ENCODE results near the gene PKHD1.

The PKHD1 gene

DNA sequence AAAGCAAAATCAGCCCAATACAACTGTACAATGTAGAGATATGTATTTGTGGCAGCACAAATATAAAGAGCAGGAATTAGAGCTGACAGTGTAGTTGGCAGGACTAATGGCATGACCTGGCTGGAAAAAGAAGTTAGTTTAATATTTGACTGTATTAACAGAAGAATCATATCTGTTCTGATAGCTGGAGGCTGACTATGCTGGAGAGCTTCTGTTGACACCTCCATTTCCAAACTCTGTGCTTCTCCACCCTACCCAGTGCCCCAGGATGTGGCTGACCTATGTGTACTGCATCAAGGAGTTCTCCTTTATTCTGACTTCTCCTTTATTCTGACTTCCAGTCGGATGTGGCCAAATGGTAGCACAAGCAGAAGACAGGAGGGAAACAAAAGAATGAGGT, 299.3 kb downstream of the PKHD1 start:
- Histone ChIP-seq H3K4me1 (ENCODE audit: control insufficient read depth, insufficient read depth, low read length) (no peaks in the 10 kb centered on the region), H3K9ac (ENCODE audit: low read length) (no peak overlapping the region), H3K4me3 (ENCODE audit: low read length) (no peak overlapping the region), H3K36me3 (ENCODE audit: control insufficient read depth, insufficient read depth, low read length, severe bottlenecking) (no peaks in the 10 kb centered on the region), H3K27me3 (replicated peaks; ENCODE audit: control insufficient read depth, insufficient read depth, low read length) (no peaks in the 10 kb centered on the region), H3K9me3 (ENCODE audit: control insufficient read depth, low read length) (no peaks in the 10 kb centered on the region)
- DNase-seq (ENCODE audit: low read depth) = no peak

DNA sequence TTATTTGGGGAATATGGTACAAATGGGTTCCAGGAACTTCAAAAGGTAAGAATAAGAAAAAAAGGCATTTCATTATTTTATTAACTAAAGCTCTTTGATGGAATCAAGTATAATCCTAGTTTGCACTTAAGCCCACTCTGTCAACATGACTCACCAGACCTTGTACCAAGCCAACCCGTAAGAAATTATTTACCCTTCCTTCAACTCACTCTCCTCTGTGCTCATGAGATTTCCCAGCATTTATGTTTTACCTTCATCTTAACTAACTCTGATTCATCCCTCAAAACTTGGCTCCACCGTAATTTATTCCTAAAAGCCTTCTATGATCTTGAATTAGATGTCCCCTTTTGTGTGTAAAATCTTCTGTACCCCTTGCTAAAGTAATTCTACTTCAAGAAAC, 308.7 kb downstream of the PKHD1 start:
- H3K36me3 ChIP-seq (ENCODE audit: control insufficient read depth, insufficient read depth, low read length, severe bottlenecking) = no peaks in the 10 kb centered on the region
- H3K27me3 ChIP-seq (replicated peaks; ENCODE audit: control insufficient read depth, insufficient read depth, low read length) = no peaks in the 10 kb centered on the region
- no peak overlapping the region for H3K4me3 ChIP-seq (ENCODE audit: low read length)
- H3K9me3 ChIP-seq (ENCODE audit: control insufficient read depth, low read length) = no peaks in the 10 kb centered on the region
- DNase-seq (ENCODE audit: low read depth) = no peak
- H3K4me1 ChIP-seq (ENCODE audit: control insufficient read depth, insufficient read depth, low read length) = no peaks in the 10 kb centered on the region
- no peak overlapping the region for H3K9ac ChIP-seq (ENCODE audit: low read length)

DNA sequence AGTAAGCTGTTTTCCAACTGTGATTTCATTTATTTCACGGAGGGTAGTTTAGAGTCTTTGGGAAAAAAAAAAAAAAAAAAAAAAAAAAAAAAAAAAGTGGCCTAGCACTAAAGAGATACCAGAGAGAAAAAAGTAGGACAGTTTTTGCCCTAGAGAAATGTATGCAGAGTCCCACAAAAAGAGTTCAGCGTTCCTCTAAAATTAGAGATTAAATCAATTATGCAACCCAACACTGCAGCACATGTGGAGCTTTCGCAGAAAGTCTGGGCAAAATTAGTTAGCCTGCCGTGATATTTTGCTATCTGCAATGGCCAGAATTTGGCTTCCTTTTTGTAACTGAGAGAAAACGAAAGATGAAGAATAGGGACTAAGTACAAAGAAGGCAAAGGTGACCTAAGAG, 309.8 kb downstream of the PKHD1 start:
- no peaks in the 10 kb centered on the region for H3K9me3 ChIP-seq (ENCODE audit: control insufficient read depth, low read length)
- H3K27me3 ChIP-seq (replicated peaks; ENCODE audit: control insufficient read depth, insufficient read depth, low read length) = no peaks in the 10 kb centered on the region
- H3K4me1 ChIP-seq (ENCODE audit: control insufficient read depth, insufficient read depth, low read length) = no peaks in the 10 kb centered on the region
- H3K36me3 ChIP-seq (ENCODE audit: control insufficient read depth, insufficient read depth, low read length, severe bottlenecking) = no peaks in the 10 kb centered on the region
- H3K9ac ChIP-seq (ENCODE audit: low read length) = no peak overlapping the region
- no peak for DNase-seq (ENCODE audit: low read depth)
- H3K4me3 ChIP-seq (ENCODE audit: low read length) = no peak overlapping the region

DNA sequence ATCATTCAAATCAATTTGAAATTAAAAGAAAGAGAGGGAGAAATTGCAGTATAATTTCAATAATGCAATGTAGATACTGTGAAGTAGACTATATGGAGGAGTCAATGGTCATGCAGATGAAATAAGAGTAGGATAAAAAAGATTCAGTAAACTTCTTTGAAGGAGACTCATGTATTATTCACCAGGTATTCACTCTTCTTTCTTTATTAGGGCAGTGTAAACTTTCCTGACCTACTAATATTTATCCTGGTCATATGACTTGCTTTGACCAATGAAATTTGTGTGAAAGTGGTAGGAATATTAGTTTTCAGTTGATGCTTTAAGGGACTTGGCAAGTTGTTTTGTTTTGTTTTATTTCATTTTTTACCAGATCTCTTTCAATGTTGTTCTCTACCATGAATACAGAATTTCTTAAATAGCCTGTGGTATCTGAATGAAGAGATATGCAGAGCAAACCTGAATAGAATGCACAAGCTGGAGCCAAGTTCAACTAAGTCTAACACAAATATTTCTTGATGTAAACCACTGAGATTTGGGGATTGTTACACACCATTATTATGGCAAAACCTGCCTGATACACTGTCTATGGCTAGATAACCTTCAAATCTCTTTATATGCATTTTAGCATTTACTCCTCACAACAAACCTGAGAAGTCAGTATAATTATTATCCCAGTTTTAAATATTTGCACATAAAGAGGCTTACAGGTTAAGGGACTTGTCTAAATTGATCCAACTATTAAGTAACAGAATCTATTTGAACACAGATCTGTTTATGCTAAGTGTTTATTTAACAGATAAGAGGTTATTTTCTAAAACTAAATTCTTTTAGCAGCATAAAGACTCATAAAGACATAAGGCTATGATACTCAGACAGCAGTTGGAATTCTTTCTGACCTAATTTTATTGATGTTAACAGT, 311.2 kb downstream of the PKHD1 start:
- Histone ChIP-seq H3K4me1 (ENCODE audit: control insufficient read depth, insufficient read depth, low read length) (no peaks in the 10 kb centered on the region), H3K36me3 (ENCODE audit: control insufficient read depth, insufficient read depth, low read length, severe bottlenecking) (no peaks in the 10 kb centered on the region), H3K9ac (ENCODE audit: low read length) (no peak overlapping the region), H3K27me3 (replicated peaks; ENCODE audit: control insufficient read depth, insufficient read depth, low read length) (no peaks in the 10 kb centered on the region), H3K9me3 (ENCODE audit: control insufficient read depth, low read length) (no peaks in the 10 kb centered on the region), H3K4me3 (ENCODE audit: low read length) (no peak overlapping the region)
- DNase-seq (ENCODE audit: low read depth) = no peak

DNA sequence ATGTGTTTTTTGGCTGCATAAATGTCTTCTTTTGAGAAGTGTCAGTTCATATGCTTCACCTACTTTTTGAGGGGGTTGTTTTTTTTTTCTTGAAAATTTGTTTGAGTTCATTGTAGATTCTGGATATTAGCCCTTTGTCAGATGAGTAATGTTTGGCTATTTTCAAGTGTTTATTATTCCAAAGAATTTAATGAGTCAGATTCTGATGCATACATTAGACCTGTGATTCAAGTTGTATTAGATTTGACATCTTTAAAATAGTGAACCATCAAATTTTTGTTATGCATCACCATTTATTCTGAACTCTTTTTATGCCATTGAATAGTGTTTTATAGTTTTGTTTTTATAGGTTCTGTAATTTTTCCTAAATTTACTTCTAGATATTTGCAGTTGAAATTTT, 319.3 kb downstream of the PKHD1 start:
- no peak for DNase-seq (ENCODE audit: low read depth)

DNA sequence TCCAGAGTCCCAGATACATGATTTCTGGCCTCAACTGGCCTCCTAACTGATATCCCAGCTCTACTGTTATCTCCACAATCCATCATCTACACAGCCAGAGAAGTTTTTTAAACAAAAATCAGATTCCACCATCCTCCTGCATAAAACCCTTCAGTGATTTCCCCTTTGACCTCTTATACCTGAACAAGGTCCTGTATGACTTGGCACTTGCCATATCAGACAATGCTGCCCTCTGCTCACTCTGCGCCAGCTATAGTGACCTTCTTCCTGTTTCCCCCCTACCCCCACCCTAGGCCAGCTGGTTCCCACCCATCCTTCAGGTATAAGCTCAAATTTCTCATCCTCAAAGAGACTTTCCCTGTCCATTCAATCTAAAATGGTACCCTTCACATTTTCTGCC, 322.2 kb downstream of the PKHD1 start:
- Histone ChIP-seq H3K9ac (ENCODE audit: low read length) (no peak overlapping the region), H3K9me3 (ENCODE audit: control insufficient read depth, low read length) (peaks cover 5% of the 10 kb centered on the region), H3K27me3 (replicated peaks; ENCODE audit: control insufficient read depth, insufficient read depth, low read length) (no peaks in the 10 kb centered on the region), H3K4me1 (ENCODE audit: control insufficient read depth, insufficient read depth, low read length) (no peaks in the 10 kb centered on the region), H3K36me3 (ENCODE audit: control insufficient read depth, insufficient read depth, low read length, severe bottlenecking) (no peaks in the 10 kb centered on the region), H3K4me3 (ENCODE audit: low read length) (no peak overlapping the region)
- no peak for DNase-seq (ENCODE audit: low read depth)

More for the DNA sequence above, 319.3 kb downstream of the PKHD1 start:
- H3K27me3 ChIP-seq (replicated peaks; ENCODE audit: control insufficient read depth, insufficient read depth, low read length) = no peaks in the 10 kb centered on the region
- no peak overlapping the region for H3K9ac ChIP-seq (ENCODE audit: low read length)
- no peaks in the 10 kb centered on the region for H3K36me3 ChIP-seq (ENCODE audit: control insufficient read depth, insufficient read depth, low read length, severe bottlenecking)
- H3K4me1 ChIP-seq (ENCODE audit: control insufficient read depth, insufficient read depth, low read length) = no peaks in the 10 kb centered on the region
- H3K9me3 ChIP-seq (ENCODE audit: control insufficient read depth, low read length) = peaks cover 5% of the 10 kb centered on the region
- H3K4me3 ChIP-seq (ENCODE audit: low read length) = no peak overlapping the region

DNA sequence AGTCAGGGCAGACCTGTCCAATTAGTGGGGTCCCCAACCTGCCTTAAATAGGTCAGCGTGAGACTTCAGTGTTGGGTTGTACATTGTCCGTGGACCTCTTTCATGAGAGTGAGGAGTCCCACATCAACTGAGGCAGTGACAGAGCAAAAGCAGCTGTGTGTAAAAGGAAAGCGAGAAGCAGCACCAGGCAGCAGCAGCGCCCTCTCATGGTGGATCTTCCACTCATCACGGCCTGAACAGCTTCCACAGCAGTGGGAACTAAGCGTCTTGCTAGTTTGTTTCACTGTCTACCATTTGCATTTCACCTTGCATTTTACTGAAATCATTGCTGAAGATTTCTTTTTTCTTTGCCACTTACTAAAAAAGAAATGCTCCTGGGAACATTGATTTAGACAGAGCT, 333.8 kb downstream of the PKHD1 start:
- H3K4me3 ChIP-seq (ENCODE audit: low read length) = no peak overlapping the region
- no peak for DNase-seq (ENCODE audit: low read depth)
- H3K27me3 ChIP-seq (replicated peaks; ENCODE audit: control insufficient read depth, insufficient read depth, low read length) = no peaks in the 10 kb centered on the region
- no peaks in the 10 kb centered on the region for H3K9me3 ChIP-seq (ENCODE audit: control insufficient read depth, low read length)
- no peak overlapping the region for H3K9ac ChIP-seq (ENCODE audit: low read length)
- H3K4me1 ChIP-seq (ENCODE audit: control insufficient read depth, insufficient read depth, low read length) = no peaks in the 10 kb centered on the region
- no peaks in the 10 kb centered on the region for H3K36me3 ChIP-seq (ENCODE audit: control insufficient read depth, insufficient read depth, low read length, severe bottlenecking)

DNA sequence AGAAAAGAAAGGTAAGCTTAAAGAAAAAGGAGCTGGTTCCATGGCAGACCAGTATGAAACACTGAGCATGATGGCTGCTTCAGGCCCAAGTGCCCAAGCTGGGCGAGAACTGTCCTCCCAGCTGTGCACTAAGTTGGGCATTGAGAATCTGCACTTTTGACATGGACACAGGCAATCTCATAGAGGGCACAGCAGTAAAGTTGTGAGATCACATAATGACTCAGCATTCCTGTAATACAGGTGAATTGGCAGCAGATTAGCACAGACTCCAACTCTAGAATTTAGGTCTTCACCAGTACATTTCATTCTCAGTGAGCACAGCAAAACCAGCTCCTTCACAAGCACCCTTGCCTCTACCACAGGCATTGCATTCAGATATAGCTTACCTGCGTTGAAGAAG, 343.4 kb downstream of the PKHD1 start:
- no peak overlapping the region for H3K4me3 ChIP-seq (ENCODE audit: low read length)
- DNase-seq (ENCODE audit: low read depth) = no peak
- H3K9ac ChIP-seq (ENCODE audit: low read length) = no peak overlapping the region
- H3K4me1 ChIP-seq (ENCODE audit: control insufficient read depth, insufficient read depth, low read length) = no peaks in the 10 kb centered on the region
- H3K9me3 ChIP-seq (ENCODE audit: control insufficient read depth, low read length) = no peaks in the 10 kb centered on the region
- no peaks in the 10 kb centered on the region for H3K36me3 ChIP-seq (ENCODE audit: control insufficient read depth, insufficient read depth, low read length, severe bottlenecking)
- H3K27me3 ChIP-seq (replicated peaks; ENCODE audit: control insufficient read depth, insufficient read depth, low read length) = peaks cover 5% of the 10 kb centered on the region

DNA sequence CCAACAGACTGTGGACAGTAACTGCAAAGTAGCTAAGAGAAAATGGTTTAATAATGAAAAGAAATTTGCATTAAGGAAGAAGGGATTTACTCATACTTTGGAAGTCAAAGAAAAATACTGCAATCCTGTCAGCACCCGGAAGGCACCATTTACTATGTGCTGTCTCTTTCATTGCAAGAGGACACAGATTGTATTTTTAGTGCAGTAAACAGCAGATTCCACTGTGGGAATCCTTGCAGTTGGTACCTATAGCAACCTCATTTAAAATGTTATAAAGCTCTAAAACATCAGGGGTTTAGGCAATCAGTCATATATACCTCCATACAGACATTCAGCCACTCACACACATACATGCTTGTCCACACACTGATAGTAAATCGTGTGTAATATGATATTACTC, 346.8 kb downstream of the PKHD1 start:
- Histone ChIP-seq H3K36me3 (ENCODE audit: control insufficient read depth, insufficient read depth, low read length, severe bottlenecking) (no peaks in the 10 kb centered on the region), H3K4me1 (ENCODE audit: control insufficient read depth, insufficient read depth, low read length) (no peaks in the 10 kb centered on the region), H3K27me3 (replicated peaks; ENCODE audit: control insufficient read depth, insufficient read depth, low read length) (peaks cover 5% of the 10 kb centered on the region), H3K9ac (ENCODE audit: low read length) (no peak overlapping the region), H3K9me3 (ENCODE audit: control insufficient read depth, low read length) (no peaks in the 10 kb centered on the region), H3K4me3 (ENCODE audit: low read length) (no peak overlapping the region)
- DNase-seq (ENCODE audit: low read depth) = no peak

DNA sequence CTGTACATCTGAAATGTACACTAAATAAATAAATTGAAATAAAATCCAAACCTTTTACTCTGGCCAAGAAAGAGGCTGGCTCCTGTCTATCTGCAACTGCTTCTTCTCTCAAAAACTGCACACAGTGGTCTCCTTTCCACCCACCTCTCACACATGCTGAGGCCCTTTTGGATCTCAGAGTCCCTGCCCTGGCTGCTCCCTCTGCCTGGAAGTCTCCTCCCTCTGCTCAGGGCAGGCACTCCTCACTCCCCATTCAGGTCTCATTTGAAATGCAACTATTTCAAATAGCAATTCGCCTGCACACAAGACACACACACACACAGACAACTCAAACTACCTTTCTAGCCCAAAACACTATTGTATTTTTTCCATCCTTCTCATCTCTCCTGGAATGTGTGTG, 348.8 kb downstream of the PKHD1 start:
- DNase-seq (ENCODE audit: low read depth) = no peak

DNA sequence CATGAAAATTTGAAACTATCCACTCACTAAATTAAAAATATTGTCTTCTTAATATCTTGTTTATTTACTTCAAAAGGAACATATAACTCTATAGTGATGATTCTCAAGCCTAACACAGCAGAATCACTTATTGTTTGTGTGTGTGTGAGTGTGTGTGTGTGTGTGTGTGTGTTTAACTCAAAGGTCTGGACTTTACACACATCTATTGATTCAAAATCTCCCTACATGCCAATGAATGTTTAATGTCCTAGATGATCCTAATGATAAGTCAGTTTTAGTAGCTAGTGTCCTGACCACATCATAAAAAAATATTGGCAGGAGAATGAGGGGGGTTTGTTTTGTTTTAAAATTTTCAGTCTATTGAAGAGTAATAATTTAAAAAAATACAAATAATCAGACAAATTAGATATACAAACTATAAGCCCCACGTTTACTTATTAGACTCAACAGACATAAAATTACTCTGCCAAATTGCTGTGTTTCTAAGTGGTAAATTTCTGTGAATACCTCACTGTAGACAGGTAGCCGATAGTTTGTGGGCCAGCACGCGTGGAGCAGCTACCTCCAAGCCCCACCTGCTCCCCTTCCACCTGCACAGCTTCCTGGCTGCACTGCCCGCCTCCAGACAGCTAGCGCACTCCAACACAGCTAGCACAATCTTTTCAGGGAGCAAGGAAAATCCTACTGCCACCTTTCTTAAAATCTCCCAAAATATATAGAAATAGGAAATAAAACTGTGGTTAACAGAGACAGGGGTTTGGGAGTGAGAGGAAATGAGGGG, 349.6 kb downstream of the PKHD1 start:
- no peaks in the 10 kb centered on the region for H3K4me1 ChIP-seq (ENCODE audit: control insufficient read depth, insufficient read depth, low read length)
- H3K4me3 ChIP-seq (ENCODE audit: low read length) = no peak overlapping the region
- H3K9ac ChIP-seq (ENCODE audit: low read length) = no peak overlapping the region
- no peaks in the 10 kb centered on the region for H3K36me3 ChIP-seq (ENCODE audit: control insufficient read depth, insufficient read depth, low read length, severe bottlenecking)
- DNase-seq (ENCODE audit: low read depth) = no peak
- H3K9me3 ChIP-seq (ENCODE audit: control insufficient read depth, low read length) = no peaks in the 10 kb centered on the region
- H3K27me3 ChIP-seq (replicated peaks; ENCODE audit: control insufficient read depth, insufficient read depth, low read length) = peaks cover 5% of the 10 kb centered on the region

More for the DNA sequence above, 348.8 kb downstream of the PKHD1 start:
- no peak overlapping the region for H3K4me3 ChIP-seq (ENCODE audit: low read length)
- no peaks in the 10 kb centered on the region for H3K4me1 ChIP-seq (ENCODE audit: control insufficient read depth, insufficient read depth, low read length)
- H3K9me3 ChIP-seq (ENCODE audit: control insufficient read depth, low read length) = no peaks in the 10 kb centered on the region
- H3K27me3 ChIP-seq (replicated peaks; ENCODE audit: control insufficient read depth, insufficient read depth, low read length) = peaks cover 5% of the 10 kb centered on the region
- H3K36me3 ChIP-seq (ENCODE audit: control insufficient read depth, insufficient read depth, low read length, severe bottlenecking) = no peaks in the 10 kb centered on the region
- no peak overlapping the region for H3K9ac ChIP-seq (ENCODE audit: low read length)
